Testis (tissue), 3 donors: Measurements from ENCODE around the gene LMAN2L. TPM values are rescaled to one million over a fixed set of nuclear protein-coding genes. Genes with fewer than 3 reads are reported as not detected.

ENCODE experiments used
- DNase-seq: peaks from one replicate; pipeline ENCODE4 v3.0.0-alpha.2; 2019
- H3K27ac ChIP-seq, 2 donors: fragments of 200-600 bp; sonication (generic); one replicate each; pipeline ENCODE4 v1.5.1; 2019
- H3K27me3 ChIP-seq: fragments of 200-600 bp; sonication (generic); one replicate; pipeline ENCODE4 v1.5.1; 2019
- H3K36me3 ChIP-seq: fragments of 200-600 bp; sonication (generic); one replicate; pipeline ENCODE4 v1.5.1; 2017; ENCODE audit warnings: low read depth; ENCODE audit errors: missing control alignments
- H3K4me1 ChIP-seq: fragments of 200-600 bp; sonication (generic); one replicate; pipeline ENCODE4 v1.5.1; 2019
- H3K4me3 ChIP-seq, 2 donors: fragments of 200-600 bp; sonication (generic); one replicate each; pipeline ENCODE4 v1.5.1; 2017 to 2019
- H3K9me3 ChIP-seq: fragments of 200-600 bp; sonication (generic); one replicate; pipeline ENCODE4 v1.5.1; 2017
- POLR2A ChIP-seq: fragments of 450-650 bp; IDR thresholded peaks from one replicate; pipeline ENCODE4 v1.6.1; 2017; ENCODE audit warnings: antibody characterized with exemption, mild to moderate bottlenecking, moderate library complexity
- WGBS, 2 donors: methylation state at CpG; one replicate each; pipeline ENCODE4 v1.1.5; 2018; 5-methylcytosine and 5-hydroxymethylcytosine counted together
- intact Hi-C: fragments of 100-400 bp; cut with DNase I; formaldehyde crosslinking; loops from one replicate; pipeline ENCODE4 v1.15.1; 2023; ENCODE audit warnings: low total_unique reads
- polyA plus RNA-seq: library from polyadenylated mRNA; stranded (reverse); fragments of 350-450 nt; fragmentation: Illumina TruSeq; extraction: RNeasy Lipid Tissue Mini Kit (QIAGEN cat#74804); gene quantifications from one replicate; pipeline ENCODE4 v1.2.3, GENCODE V29; 2014; ENCODE audit warnings: low read depth, low replicate concordance; ENCODE audit not compliant: insufficient read depth
- total RNA-seq, 2 donors: library from RNA; depleted of rRNA; stranded (reverse); fragments of >200 nt; gene quantifications; one replicate each; pipeline ENCODE4 v1.2.3, GENCODE V29; 2016
- TF ChIP-seq, protein P1 (sequence below), 3 experiments: fragments of 450-650 bp in 2 of 3; fragments of 200-600 bp in 1 of 3; sonication (generic) in 1 of 3; IDR thresholded peaks; one replicate each; pipeline ENCODE4 v1.5.1; 2016 to 2019; ENCODE audit warnings: antibody characterized with exemption in 3 of 3, mild to moderate bottlenecking in 2 of 3, moderate library complexity in 1 of 3

LMAN2L gene
- total and polyA plus RNA-seq, 3 donors from 2014 or later: 24.2 to 25.2 (median 24.5) TPM

DNA sequence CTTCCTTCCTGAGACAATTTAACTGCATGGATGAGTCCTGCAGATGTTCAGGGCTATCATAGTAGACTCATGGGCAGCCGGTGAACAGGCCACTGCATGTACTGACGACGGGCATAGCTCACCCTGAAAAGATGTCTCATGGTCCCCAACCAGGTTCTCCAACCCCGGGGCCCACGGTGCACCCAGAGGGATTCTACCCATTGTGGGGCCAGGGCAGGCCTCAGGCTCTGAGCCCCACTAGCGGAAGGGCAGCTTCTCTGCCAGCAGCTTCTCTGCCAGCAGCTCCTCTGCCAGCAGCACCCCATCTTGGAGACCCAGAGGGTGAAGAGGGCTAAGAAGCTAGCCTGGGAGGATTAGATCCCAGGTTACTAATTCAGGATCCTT, 17.6 kb upstream of the LMAN2L start:
- H3K27ac ChIP-seq: no peak overlapping the region
- WGBS, 2 donors: 73 to 94% methylated on average over 3 to 6 of the region's 6 CpGs
- intact Hi-C loops: no loop called here

DNA sequence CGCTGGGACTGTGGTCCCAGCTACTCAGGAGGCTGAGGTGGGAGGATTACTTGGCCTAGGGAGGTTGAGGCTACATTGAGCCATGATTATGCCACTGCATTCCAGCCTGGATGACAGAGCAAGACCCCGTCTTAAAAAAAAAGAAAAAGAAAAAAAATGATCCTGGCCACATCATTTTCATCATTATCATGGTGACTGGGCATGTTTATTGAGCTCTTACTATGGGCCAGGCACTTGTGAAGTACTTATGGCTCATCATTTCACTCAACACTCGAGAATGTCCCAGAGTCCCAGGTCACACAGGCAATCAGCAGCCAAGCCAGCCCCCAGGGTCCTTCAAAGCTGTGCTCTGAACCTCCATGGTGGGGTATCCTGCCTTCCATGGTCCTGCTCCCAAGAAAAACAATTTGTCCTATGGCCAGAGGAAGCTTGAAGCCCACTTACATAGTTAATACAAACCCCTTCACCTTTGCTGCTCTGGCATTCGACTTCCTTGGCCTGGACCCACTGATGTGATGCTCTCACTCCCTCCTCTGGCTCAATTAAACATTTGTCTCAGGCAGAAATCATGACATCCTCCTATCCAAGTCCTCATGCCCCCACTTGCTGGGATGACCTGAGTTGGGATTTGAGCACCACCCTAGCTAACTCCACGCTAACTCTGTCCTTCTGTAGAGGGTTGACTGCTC, 17.1 kb upstream of the LMAN2L start:
- WGBS, 2 donors: 87 to 88% methylated on average over 5 of the region's 5 CpGs
- H3K36me3 ChIP-seq: no peaks in the 10 kb centered on the region
- H3K4me3 ChIP-seq: no peak overlapping the region
- no peak overlapping the region for H3K27ac ChIP-seq
- peaks cover 7% of the 10 kb centered on the region for H3K4me1 ChIP-seq
- no peaks in the 10 kb centered on the region for H3K27me3 ChIP-seq
- no peaks in the 10 kb centered on the region for H3K9me3 ChIP-seq
- intact Hi-C loops: no loop called here
- no peak for DNase-seq
- TF ChIP-seq POLR2A: no peak
- TF ChIP-seq, protein P1, sequence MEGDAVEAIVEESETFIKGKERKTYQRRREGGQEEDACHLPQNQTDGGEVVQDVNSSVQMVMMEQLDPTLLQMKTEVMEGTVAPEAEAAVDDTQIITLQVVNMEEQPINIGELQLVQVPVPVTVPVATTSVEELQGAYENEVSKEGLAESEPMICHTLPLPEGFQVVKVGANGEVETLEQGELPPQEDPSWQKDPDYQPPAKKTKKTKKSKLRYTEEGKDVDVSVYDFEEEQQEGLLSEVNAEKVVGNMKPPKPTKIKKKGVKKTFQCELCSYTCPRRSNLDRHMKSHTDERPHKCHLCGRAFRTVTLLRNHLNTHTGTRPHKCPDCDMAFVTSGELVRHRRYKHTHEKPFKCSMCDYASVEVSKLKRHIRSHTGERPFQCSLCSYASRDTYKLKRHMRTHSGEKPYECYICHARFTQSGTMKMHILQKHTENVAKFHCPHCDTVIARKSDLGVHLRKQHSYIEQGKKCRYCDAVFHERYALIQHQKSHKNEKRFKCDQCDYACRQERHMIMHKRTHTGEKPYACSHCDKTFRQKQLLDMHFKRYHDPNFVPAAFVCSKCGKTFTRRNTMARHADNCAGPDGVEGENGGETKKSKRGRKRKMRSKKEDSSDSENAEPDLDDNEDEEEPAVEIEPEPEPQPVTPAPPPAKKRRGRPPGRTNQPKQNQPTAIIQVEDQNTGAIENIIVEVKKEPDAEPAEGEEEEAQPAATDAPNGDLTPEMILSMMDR (IDR thresholded peaks at IDR 0.05): no peak

More for the DNA sequence above, 17.6 kb upstream of the LMAN2L start:
- Histone ChIP-seq H3K27me3 (no peaks in the 10 kb centered on the region), H3K4me3 (no peak overlapping the region), H3K4me1 (peaks cover 11% of the 10 kb centered on the region), H3K9me3 (no peaks in the 10 kb centered on the region), H3K36me3 (no peaks in the 10 kb centered on the region)
- DNase-seq: no peak
- TF ChIP-seq POLR2A: no peak
- TF ChIP-seq, protein P1 (IDR thresholded peaks at IDR 0.05): no peak

DNA sequence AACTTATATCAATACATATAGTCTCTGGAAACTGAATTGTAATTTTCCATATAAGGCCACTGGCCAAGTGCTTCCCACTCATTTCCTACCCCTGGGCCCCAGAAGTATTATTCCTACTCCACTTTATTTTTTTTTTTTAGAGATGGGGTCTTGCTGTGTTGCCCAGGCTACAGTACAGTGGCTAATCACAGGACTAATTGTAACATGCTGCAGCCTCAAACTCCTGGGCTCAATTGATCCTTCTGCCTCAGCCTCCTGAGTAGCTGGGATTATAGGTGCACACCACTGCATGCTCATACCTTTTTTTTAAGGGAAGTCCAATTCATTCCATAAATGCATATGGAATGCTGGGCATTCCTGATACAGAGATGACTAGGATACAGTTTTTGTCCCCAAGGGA, 14.5 kb upstream of the LMAN2L start:
- Histone ChIP-seq H3K4me1 (no peaks in the 10 kb centered on the region), H3K27me3 (no peaks in the 10 kb centered on the region), H3K9me3 (no peaks in the 10 kb centered on the region), H3K36me3 (no peaks in the 10 kb centered on the region), H3K27ac (no peak overlapping the region), H3K4me3 (no peak overlapping the region)
- DNase-seq: no peak
- intact Hi-C loops: no loop called here
- TF ChIP-seq POLR2A: no peak
- TF ChIP-seq, protein P1 (IDR thresholded peaks at IDR 0.05): no peak

DNA sequence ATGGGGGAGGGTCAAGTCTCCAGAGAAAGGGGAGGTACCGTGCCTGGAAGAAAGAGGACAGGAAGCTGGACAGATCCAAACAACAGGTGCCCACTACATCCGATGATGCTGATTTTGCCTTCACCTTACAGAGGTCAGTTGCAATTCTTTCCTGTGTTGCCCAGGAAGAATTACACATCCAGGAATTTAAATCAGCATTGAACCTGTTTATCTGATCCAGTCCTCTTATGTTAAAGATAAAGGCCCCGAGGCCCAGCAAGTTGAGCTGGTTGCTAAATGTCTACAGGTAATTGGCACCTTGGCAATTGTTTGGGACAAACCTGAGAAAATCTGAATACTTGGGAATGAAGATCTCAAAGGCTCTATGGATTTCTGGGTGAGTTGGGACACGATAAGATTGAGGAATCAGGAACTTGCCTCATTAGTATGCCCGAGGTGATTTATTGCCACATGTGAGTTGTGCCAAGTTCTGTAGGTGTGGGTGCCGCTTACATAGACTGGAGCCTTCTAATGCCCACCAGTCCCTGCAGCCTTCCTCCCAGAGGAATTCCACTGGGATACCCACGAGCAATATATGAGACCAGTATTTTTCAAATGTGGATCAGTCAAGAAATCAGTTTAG, 13.9 kb upstream of the LMAN2L start:
- TF ChIP-seq, protein P1 (IDR thresholded peaks at IDR 0.05): no peak
- TF ChIP-seq POLR2A: no peak
- H3K9me3 ChIP-seq: no peaks in the 10 kb centered on the region
- no peak overlapping the region for H3K4me3 ChIP-seq
- H3K27me3 ChIP-seq: no peaks in the 10 kb centered on the region
- no peak for DNase-seq
- no peaks in the 10 kb centered on the region for H3K4me1 ChIP-seq
- WGBS, 2 donors: 66 to 71% methylated on average over 7 of the region's 7 CpGs
- no peak overlapping the region for H3K27ac ChIP-seq
- intact Hi-C loops: no loop called here
- H3K36me3 ChIP-seq: no peaks in the 10 kb centered on the region

DNA sequence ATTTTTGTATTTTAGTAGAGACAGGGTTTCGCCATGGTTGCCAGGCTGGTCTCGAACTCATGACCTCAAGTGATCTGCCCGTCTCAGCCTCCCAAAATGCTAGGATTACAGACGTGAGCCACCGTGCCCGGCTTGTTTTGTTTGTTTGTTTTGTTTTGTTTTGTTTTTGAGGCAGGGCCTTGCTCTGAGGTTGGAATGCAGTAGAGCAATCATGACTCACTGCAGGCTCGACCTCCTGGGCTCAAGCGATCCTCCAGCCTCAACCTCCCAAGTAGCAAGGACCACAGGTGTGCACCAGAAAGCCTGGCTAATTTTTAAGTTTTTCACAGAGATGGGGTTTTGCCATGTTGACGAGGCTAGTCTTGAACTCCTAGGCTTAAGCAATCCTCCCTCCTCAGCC, 11.9 kb upstream of the LMAN2L start:
- Histone ChIP-seq H3K4me3 (no peak overlapping the region), H3K9me3 (no peaks in the 10 kb centered on the region), H3K27me3 (no peaks in the 10 kb centered on the region), H3K4me1 (no peaks in the 10 kb centered on the region), H3K27ac (no peak overlapping the region), H3K36me3 (no peaks in the 10 kb centered on the region)
- TF ChIP-seq, protein P1 (IDR thresholded peaks at IDR 0.05): no peak
- DNase-seq: no peak
- 88 to 89% methylated on average over 9 of the region's 9 CpGs for WGBS, 2 donors
- intact Hi-C loops: no loop called here
